GM19043 (cell line): Measurements from ENCODE around the gene CCR5AS.

Experiments used
- ATAC-seq: cut with Tn5 transposase; IDR thresholded peaks from one replicate; pipeline ENCODE4 v1.9.1; 2021; ENCODE audit warnings: low read depth; ENCODE audit not compliant: unreplicated experiment

Gene CCR5AS

DNA sequence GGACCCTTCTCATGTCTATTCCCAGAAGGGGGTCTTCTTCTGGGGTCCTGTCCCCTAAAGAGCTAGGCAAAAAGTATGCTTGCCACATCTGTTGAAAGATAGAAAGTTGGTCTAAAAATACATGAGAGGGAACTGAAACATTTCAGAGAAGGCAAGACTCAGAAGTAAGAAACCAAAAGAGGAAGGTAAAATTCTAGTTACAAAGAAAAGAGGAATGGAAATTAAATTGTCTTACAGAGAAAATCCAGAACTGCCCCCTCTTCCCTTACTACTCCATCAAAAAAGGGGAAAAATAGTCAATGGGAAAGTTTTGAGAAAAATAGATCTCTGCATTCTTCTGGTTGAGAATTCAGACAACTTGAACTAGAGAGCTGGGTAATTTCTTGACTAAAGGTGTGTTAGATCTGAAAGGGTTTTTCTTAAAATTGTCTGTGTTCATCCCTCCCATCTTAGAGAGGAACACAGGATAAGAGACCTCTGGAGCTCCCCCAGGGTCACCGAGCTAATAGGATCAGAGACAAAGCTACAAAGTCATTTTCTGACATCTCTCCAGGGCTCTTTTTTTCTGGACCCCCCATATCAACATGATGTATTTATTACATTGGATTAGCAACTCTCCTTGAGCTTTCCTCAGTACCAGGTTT lies 85.3 kb downstream of the CCR5AS start:
- ATAC-seq = no peak

- ATAC-seq = no peak
Observed at GRCh38 chr3:46318207-46318927, 88.5 kb downstream of the CCR5AS start.

DNA sequence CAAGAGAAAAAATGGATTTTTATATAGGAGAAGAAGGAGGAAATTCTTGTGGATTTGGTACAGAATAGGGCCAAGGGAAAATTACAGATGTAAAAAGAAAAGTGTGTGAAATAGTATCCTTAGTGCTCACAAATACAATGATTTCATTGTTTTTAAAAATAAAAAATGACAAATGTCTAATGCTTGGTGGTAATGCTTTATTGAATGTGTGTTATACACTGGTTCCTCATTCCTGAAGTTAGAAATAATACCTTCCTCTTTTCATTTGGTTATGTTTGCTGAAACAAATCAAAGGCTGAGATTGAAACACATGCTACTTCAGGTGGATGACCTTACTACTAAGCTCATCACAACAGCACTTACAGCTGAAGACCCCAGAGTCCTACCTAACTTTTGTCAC lies 90.7 kb downstream of the CCR5AS start:
- ATAC-seq = no peak

- ATAC-seq = no peak
Observed at GRCh38 chr3:46314517-46314916, 92.3 kb downstream of the CCR5AS start.
